ENCODE data around the gene UGT2B17.
"Not testable (repeated sequence)": the region's sequence is repeated elsewhere in the genome, so short reads cannot be mapped to it uniquely, and the experiment has no call there.

The UGT2B17 gene

DNA sequence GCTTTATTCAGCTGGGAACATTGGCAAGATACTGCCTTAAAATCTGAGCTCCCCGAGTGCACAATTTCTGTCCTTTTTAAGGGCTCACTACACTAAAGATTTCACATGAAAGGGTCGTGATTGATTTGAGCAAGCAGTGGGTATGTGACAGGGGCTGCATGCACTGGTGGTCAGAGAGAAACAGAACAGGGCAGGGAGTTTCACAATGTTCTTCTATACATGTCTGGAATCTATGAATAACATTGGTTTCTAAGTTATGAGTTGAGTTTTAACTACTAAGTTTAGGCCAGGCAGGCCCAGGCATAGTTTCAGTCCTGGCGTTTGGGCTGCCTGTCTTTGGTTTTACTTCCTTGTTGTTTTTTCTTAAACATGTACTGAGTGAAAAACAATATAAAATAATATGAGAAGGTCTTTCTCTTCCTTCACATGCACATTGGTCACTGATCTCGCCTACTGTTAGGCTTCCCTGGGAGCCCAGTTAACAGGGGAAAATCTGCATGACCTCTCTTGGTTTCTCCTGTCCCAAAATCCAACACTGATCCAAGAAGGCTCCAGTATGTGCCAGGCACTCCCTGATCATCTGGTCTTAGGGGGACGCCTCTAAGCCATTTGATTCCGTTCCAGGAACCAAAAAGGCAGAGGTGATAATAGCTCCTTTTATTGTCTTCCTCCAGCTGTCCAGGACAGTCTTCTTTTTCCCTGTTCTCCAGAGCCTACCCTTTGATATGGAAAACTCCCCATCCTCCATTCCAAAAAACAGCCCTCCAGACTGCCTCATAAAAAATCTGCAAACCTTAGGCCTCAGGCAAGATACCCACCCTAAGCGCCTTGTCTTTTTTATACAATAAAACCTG is at the start of gene UGT2B17:
UGT2B17 (minus strand) TSS at position 51 of the 854 bp plus-strand sequence. CDS start 7,838 bp downstream, outside the sequence.
- DNase-seq (ENCODE audit: low spot score), result no peak

DNA sequence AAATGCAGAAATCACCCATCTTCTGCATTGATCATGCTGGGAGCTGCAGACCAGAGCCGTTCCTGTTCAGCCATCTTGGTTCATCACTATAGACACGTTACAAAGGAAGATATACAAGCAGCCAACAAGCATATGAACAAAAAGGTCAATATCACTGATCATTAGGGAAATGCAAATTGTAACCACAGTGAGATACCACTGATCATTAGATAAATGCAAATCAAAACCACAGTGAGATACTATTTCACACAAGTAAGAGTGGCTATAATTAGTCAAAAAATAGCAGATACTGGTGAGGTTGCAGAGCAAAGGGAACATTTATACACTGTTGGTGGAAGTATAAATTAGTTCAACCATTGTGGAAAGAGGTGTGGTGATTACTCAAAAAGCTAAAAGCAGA is 46.6 kb upstream of the UGT2B17 start:
- DNase-seq (ENCODE audit: low spot score), result not testable (repeated sequence)

DNA sequence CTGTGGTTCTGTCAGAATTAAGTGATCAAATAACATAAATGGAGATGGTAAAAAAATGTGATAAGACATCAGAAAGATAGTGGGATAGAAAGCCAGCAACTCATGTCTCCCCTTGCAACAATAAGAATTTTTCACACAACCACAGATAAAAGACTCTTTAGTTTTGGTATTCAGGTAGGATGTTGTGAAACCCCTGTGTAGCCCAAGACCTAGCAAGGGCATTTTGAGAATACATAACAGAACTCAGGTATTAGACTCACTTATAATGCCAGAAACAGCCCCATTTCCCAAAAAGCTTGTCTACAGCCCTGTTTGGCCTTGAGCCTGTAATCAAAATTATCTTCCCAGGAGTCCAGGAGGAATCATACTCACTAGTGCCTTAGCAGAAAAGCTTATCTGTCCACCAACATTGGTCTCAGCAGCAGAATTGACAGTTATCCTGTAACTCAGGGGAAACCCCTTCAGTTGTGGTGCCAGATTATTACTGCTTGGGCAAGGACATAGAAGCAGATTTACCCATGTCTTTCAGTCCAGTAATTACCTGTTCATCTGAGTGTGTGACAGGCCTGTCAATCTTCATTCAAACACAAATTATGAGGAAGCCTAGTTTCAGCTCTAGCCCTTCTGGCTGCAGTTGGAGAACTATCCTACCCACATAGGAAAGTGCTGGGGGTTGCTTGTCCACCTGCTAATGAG is 41.0 kb upstream of the UGT2B17 start:
- no peak for DNase-seq (ENCODE audit: low spot score)

DNA sequence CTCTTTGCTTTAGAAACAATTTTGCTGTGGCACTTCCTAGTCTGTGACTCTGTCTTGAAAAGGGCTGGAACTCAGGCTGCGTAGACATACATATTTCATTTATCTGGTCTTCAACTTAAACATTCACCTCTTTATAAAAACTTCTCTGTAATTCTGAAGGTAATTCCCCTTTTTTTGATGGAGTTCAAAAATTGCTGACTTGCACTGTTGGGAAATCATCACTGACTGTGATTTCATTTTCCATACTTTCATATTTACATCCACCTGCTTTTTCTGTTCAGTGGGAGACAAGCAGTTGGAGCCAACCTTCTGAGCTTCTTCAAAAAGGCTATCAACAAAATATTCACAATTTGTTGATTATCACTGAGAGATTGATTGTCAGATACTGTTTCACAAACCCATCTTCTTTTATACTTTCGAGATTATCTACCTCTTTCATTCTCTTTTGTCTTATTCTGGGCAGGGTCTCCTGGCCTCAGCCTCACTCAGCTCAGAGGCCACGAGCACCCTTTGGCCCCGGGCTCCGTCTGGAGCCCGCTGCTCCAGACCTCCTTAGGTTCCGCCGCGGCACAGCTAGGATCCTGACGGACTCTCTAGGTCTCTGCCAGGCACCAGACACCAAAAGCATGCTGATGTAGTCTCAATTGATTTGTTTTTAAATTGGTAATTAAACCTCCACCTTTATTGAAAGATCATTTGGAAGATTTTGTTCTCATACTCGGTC is 39.7 kb upstream of the UGT2B17 start:
- no peak for DNase-seq (ENCODE audit: low spot score)

DNA sequence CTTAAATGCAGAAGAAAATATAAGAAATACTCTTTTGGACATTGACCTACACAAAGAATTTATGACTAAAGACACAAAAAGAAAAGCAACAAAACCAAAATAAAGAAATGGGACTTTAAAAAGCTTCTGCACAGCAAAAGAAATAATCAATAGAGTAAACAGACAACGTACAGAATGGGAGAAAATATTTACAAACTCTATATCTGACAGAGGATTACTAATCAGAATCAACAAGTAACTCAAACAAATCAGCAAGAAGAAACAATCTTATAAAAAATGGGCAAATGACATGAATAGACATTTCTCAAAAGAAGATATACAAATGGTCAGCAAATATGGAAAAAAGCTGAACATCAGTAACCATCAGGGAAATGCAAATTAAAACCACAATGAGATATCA is 37.6 kb upstream of the UGT2B17 start:
- DNase-seq (ENCODE audit: low spot score), result no peak

DNA sequence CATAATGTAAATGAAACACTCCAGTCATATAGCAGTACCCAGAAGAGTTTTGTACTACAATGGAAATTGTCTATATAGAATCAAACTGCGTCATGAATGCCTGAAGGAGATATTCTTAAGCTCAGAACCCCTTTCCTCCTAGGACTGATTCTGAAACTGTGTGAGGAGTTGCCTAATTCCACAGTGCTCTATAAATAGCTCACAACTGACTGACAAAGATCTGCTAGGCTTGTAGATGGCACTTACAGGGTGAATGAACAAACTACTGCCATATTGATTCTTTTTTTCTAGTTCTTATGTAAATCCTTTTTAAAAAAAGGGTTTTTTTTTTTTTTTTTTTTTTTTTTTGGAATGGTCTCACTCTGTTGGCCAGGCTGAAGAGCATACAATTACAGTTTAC is 30.1 kb upstream of the UGT2B17 start:
- no peak for DNase-seq (ENCODE audit: low spot score)

DNA sequence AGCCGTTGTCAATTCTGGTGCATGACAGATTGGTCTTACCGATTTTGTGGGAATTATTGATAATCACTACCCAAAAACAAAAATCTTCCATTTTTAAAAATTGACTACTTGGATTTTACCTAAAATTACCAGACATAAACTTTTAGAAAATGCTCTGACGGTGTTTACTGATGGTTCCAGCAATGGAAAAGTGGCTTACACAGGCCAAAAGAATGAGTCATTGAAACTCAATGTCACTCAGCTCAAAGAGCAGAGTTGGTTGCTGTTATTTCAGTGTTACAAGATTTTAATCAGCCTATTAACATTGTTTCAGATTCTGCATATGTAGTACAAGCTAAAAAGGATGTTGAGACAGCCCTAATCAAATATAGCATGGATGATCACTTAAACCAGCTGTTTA is 23.0 kb upstream of the UGT2B17 start:
- DNase-seq (ENCODE audit: low spot score), result no peak

DNA sequence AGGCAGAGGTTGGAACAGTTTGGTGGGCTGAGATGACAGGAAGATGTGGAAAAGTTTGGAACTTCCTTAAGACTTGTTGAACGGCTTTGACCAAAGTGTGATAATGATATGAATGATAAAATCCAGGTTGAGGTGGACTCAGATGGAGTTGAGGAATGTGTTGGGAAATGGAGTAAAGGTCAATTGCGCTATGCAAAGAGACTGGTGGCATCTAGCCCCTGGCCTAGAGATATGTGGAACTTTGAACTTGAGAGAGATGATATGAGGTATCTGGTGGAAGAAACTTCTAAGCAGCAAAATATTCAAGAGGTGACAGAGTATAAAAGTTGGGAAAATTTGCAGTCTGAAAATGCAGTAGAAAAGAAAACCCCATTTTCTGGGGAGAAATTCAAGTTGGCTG is 21.4 kb upstream of the UGT2B17 start:
- DNase-seq (ENCODE audit: low spot score), result no peak

DNA sequence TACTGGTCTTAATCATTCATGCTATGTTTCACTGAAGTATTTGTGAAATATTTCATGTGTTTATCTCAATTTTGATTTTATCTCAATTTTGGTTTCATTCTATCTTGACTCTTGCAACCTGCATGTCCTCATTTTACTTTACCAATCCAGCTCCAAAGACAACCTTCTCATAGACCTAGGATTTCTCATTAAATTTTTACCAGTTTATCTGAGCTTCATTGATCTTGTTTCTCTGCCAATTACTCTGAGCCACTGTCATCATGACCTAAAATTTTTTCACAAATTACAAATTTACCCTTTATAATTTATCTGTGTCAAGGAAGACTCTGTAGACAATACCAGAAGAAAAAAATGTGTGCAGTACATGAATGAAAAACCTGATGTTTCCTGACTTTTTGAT is 18.6 kb upstream of the UGT2B17 start:
- no peak for DNase-seq (ENCODE audit: low spot score)

DNA sequence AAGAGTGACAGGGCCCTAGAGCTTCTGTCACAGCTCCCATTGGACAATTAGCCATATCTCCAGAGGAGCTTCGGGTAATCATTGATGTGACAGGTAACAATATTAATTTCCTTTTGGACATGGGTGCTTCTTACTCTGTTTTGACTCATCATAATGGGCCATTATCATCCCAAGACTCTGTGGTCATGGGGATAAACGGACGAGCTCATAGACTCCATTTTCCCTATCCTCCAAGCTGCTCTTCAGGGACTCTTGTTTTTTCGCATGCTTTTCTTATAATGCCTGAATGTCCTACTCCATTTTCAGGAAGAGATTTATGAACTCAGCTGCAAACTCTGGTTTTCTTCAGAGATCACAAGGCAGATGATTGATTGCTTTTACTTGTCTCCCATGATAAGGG is 17.0 kb upstream of the UGT2B17 start:
- no peak for DNase-seq (ENCODE audit: low spot score)

DNA sequence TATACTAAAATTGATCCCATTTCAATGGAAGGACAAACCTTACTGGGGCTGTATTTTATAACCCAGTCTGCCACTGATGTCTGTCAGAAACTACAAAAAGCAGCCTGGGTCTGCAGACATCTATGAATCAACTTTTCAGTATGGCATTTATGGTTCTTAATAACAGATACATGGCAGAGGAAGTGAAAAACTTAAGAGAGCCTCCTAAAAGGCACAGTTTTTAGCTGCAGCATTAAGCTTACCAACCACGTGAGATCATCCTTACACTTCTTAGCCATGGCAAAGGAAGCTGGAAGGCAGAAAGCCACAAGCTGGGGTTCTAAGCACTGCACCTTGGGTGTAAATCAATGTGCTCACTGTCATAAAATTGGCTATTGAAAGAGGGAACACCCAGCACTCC is 16.6 kb upstream of the UGT2B17 start:
- DNase-seq (ENCODE audit: low spot score), result no peak

DNA sequence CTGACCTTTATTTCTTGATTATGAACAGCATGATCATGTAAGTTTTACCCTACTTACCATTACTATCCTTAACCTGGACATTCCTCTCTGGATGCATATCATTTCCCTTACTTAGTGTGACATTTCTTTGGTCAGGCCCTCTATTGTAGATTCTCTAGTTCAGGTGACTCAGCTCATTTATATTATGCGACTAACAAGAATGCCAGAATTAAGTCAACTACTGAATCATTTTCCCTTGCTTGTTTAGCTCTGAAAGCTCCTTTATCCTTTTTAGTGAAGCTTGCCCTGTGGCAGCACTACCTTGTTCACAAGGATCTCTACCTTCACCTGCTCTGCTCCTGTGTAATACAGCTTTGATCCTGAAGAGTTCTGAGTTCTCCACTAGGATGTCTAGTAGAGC is 15.1 kb upstream of the UGT2B17 start:
- DNase-seq (ENCODE audit: low spot score), result no peak

DNA sequence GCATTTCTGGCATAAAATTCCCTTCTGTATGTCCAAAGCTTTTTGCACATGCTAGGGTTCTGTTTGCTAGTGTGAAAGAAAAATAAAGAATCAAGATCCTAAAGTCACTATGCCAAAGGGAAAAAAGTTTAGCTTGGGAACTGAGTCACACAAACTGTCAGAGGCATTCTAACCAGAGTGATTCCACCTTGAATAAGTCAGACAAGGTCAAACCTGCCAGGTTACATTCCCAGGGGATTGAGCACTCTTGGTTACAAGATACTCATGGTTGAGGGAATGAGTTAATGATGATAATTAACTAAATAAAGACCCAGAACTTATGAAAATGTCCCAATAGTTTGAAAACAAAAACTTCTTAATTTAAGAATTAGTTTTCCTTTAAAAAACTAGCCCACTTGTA is 13.7 kb upstream of the UGT2B17 start:
- DNase-seq (ENCODE audit: low spot score), result no peak

DNA sequence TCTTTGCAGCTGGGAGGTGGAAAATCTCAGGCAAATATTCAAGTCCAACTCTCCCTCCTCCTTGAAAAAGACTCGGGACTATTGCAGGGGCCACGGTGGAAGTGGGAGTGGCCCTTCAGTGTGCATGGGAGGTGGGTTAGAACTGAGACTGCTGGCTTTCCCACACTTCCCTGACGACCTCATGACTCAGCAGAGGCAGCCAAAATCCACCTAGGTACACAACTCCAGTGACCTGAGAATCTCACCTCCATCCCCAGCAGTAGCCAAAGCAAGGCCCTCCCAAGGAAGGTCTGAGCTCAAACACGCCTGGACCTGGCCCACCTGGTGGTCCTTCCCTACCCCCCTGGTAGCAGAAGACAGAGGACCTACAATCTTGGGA is 6.2 kb upstream of the UGT2B17 start:
- DNase-seq (ENCODE audit: low spot score), result no peak

DNA sequence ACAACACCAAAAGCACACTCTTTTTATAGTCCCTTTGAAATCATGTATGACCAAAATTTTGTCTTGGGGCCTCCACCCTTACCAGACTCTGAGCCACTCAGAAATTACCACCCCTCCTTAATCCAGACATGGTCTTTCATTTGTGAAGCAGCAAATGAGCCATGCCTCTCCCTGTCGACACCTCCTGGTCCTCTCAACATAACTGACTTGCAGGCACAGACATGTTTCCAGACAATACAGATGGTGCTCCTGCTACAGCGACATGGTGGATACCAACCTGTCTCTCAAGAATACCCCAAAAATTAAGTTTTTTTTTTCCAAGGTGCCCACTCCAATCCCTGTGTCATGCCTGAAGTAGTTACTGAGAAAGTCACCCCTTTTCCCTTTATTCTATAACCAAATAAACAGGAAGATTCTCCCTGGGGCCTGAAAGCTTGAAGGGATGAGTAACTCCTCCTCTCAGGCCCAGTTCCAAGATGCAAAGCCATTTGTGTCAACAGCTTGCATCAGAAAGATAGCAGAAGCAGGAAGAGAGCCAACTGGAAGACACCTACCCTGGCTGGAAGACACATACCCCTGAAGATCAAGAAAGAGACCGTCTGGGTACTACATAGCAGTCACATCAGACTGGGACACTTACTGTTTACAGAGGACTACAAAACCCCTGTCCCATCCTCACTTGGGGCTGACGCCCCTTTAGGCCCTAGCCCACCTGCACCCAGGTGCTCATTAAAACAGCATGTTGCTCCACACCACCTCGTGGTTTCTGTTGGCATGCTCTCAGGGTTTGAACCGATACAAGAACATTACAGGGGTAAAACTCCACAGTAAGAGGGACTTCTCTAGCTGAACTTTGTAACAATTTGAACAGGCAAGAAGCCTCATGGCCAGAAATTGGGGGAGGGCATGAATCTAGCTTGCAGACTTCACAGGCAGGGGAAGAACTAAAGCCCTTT is 5.5 kb upstream of the UGT2B17 start:
- DNase-seq (ENCODE audit: low spot score), result no peak

DNA sequence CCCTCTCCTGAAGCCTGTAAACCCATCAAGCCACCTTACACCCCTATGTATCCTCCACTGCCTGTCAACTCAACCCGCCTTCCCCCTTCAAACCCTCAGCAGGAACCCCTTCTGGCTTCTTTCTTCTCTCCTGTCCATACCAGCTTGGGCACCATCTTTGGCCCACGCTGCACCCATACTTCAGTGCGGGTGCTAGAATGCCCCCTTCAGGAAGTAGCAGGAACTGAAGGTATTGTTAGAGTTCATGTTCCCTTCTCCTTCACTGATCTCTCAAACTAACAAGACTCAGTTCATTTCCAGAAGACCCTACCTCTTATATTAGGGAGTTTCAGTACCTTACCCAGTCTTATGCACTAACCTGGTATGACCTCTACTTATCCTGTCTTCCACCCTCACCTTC is 1.5 kb upstream of the UGT2B17 start:
- DNase-seq (ENCODE audit: low spot score), result no peak

DNA sequence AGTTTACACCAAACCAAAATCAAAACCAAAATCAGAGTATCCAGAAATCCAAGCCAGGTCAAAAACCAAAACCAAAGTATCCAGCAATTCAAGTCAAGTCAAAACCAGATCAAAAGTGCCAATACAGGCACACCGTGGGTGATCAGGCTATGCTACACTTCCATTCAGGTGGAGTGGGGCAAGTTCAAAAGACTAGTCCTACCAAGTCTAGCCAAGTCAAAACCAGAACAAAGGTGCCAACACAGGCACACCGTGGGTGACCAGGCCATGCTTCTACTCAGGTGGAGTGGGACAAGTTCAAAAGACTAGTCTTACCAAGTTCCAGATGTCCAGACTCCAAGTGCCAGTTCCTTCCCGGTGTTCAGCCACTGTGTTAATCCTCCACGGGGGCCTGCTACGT is 486 bp downstream of the UGT2B17 start:
- DNase-seq (ENCODE audit: low spot score), result not testable (repeated sequence)

DNA sequence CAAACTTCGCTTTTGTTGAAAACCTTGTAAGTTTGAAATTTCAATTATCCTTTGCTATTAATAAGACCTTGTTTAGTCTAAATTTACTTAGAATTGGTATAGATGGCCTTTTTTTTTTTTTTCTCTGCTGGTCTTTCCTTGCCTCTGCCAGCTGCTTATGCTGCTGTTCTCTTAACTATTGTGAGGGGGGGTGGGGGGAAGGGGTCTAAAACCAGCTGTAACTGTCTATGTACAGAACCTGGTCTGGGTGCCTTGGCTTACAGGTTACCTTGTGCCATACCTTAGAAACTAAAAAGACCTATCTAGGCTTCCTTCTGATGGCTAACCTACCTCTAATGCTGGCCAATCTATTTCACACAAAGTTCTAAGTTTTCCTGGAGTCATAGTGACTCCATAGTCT is 1.0 kb downstream of the UGT2B17 start:
- DNase-seq (ENCODE audit: low spot score), result no peak

DNA sequence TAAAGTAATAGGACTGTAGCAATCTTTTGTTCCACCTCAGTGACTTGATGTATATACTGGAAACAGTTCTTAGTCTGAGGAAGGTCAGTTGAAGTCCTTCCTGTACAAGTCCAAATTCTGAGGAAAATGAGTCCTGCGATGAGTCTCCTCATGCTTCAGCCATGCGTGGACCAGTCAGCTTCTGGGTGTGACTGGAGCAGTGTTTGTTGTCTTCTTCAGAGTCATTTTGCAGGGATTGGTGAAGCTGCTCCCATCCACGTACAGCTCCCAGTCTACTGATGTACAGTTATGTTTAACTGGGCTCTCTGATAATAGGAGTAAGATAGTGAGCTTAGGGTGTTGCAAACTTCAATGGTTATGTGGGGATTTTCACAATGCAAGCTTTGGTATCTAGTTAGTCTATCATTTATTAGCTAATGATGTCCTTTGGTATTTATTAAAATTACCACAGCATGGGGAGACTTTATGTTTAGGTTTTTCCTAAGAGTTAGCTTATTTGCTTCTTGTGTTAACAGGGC is 3.4 kb downstream of the UGT2B17 start:
- no peak for DNase-seq (ENCODE audit: low spot score)

DNA sequence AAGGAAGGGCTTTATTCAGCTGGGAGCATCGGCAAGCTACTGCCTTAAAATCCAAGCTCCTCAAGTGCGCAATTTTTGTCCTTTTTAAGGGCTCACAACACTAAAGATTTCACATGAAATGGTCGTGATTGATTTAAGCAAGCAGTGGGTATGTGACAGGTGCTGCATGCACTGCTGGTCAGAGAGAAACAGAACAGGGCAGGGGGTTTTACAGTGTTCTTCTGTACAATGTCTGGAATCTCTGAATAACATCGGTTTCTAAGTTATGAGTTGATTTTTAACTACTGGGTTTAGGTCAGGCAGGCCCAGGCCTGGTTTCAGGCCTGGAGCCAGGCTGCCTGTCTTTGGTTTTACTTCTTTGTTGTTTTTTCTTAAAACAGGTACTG is 6.0 kb downstream of the UGT2B17 start:
- no peak for DNase-seq (ENCODE audit: low spot score)

DNA sequence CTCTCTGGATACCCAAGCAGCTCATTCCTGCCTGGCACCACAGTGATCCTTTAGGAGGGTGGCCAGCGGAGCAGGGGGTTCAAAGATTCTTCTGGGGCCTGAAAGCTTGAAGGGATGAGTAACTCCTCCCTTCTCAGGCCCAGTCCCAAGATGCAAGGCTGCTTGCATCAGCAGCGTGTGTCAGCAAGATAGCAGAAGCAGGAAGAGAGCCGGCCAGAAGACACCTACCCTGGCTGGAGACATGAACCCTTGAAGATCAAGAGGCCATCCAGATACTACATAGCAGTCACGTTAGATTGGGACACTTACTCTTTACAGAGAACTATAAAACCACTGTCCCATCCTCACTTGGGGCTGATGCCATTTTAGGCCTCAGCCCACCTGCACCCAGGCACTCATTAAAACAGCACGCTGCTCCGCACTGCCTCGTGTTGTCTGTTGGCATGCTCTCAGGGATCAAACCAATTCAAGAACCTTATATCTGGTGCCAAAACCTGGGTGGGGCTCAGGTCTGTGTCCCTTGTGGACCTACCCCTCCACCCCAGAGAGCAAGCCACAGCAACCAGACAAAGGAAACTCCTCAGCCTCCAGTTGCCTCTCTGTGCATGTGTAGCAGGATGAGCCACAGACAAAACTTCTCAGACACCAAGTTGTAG is 6.5 kb downstream of the UGT2B17 start:
- DNase-seq (ENCODE audit: low spot score), result no peak

Data from HuH-7 (cell line).